Epidermal melanocyte (primary cell): ENCODE data around the gene CTPS1.

Experiments used
- DNase-seq: peaks from one replicate; pipeline ENCODE4 v3.0.0; 2011; ENCODE audit warnings: low spot score; ENCODE audit not compliant: insufficient read length

The CTPS1 gene

DNA sequence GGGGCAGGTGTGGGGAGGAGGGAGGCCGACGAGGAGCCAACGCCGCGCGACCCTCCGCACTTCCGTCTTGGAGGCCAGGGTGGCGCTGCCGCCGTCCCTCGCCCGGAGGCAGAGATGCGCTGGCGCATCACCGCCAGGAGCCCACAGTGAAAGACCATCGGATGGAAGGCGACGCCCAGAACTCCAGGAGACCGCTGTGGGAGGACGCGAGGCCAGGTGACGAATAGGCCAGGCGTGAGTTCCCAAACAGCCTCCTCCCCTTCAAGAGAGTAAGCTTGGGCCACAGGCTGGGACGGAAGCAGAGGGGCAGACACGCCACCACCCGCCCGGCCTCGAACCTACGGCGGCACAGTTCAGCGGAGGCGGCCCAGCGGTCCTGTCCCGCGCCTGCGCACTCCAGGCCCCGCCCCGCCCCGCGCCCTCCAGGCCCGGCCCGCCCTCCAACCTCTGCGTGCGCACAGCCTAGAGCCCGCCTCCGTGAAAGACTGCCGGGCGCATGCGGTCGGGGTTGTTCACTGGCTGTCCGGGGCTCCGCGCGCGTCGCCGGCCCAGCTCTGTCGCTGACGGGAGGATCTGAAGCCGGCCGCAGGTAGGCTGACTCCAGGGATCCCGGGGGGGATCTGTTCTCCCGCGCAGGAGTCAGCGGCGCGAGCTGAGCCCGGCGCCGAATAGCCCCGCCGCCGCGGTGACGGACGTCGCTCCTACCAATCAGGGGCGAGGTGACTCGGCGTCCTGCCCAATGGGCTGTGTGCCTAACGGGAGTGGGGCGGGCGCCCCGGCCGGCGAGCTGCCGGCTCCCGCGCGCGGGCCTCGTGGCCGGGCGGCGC is at the start of gene CTPS1:
Gene CTPS1, plus strand, starts transcription at position 456 of the 827 bp plus-strand sequence. CDS start 3,595 bp downstream, outside the sequence.
- peak; percentile 99 for DNase-seq

GRCh38 chr1:40930174-40930964 is 49.1 kb upstream of the CTPS1 start:
- DNase-seq: no peak

DNA sequence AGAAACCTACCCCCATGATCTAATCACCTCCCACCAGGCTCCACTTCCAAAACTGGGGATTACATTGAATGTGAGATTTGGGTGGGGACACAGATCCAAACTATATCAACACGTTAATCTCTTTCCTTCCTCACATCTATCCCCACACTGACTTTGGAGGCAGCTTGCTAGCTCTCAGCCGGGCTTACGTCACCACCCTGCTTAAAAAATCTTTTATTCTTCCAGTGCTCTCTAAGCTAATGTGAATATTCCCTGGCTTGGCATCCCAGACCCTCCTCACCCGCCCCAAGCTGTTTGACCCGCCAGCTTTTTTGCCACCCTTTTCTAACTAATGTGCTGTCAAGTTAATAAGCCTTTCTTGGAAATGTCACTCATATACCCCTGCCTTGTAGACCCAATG is 47.9 kb upstream of the CTPS1 start:
- no peak for DNase-seq

DNA sequence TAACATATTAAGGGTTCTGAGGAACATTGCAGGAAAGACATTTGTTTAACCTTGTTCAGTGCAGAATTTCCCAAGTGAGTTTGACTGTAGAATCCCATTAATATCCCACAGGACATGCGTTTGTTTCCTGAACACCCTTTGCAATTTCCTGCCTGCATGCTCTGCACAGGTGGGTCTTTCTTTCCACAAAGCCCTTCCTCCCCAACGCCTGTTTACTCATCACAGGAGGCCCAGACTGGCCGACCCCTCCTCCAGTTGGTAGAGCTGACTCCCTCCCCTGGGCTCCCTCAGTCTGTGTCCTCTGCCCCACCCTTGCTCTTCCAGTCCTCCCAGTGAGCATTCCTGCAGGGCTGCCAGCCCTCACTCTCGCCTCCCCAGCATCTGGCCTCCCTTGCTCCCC is 47.5 kb upstream of the CTPS1 start:
- no peak for DNase-seq

DNA sequence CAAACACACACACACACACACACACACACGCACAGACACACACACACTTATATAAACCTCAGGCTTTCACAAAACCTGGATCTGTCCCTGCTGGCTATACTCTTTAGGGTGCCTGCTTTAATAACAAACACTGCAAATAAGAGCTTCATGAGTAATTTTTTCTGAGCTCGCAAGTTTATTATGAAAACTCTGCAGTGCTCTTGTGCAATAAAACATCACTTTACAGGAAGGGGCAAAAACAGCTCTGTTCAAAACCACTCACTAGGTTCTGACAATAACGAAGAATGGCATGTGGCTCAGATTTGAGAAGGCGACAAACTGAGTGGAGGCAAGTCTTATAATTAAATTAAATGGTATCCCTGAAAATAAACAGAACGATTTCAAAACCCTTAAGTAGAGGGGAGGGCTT is 42.6 kb upstream of the CTPS1 start:
- no peak for DNase-seq

- DNase-seq: no peak
Observed at GRCh38 chr1:40938393-40938792, 41.1 kb upstream of the CTPS1 start.

GRCh38 chr1:40939320-40940059 is 40.0 kb upstream of the CTPS1 start:
- DNase-seq: peak; percentile 36

GRCh38 chr1:40944326-40944725 is 35.2 kb upstream of the CTPS1 start:
- DNase-seq: no peak

DNA sequence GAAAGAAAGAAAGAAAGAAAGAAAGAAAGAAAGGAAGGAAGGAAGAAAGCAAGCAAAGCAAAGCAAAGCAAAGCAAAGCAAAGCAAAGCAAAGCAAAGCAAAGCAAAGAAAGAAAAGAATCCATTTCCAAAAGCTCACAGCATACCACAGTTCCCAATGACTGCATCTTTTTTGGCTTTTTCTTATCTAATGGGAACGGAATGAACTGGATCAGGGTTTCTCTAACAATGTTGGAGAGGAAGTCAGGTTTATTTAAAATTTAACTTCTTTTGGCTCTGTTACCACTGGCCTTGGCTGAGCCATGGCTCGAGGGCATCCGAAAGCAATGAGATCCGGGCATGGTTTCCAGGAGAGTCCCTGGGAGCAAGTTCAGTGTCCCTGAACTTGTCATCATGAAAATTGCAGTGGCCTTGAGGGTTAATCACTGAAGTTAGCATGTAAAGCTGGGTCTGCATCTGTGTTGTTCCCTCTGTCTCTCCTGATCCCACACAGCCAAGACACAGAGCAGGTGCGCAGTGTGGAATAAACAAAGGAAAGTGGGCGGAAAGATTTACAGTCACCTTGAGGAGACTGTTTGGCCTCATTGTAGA is 34.6 kb upstream of the CTPS1 start:
- no peak for DNase-seq

DNA sequence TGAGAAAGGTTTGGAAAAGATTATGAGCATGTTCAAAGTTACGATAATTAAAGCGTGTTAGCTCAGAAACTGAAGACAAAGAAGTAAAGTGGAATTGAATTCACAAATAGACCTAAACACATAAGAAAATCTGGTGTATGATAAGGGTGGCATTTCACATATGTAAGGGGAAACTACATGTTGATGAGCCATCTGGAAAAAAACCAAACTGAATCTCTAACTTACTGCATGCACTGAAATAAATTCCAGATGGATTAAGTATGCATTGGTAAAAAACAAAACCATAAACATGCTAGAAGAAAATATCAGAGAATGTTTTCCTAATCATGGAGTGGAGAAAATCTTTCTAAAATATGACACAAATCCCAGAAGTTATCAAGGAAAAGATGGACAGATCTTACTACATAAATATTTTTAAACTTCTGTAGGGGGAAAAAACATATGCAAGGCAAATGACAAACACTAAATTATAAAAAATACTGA is 34.0 kb upstream of the CTPS1 start:
- no peak for DNase-seq

DNA sequence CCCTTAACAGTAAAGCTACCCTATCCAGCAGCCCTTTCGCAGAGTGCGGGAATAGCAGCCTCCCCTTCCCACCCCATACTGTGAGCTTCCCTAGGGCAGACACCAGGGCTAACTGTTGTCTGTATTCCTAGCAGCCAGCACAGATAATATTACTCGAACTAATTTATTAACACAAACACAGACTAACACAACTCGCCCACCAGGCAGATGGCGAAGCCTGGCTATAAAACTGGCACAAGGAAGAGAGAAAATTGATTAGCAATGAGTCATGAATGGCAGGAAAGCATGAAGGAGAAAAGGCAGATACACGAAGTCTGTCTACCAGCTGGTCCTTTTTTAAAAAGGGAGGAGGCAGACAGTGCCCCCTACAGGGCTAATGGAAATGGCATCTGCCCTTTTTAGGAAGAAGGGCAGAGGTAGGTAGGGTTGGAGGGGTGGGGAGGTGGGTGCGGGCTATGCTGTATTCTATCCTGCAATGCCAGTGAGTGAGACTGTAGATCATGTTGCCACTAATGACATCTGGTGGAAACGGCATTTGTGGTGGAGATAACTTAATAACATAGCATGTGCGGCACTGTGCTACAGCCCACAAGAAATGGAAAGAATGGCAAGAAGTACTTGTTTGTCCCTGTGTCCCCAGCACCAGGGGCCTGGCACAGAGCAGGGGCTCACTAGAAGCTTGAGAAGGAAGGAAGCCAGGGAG is 30.6 kb upstream of the CTPS1 start:
- peak; percentile 65 for DNase-seq

DNA sequence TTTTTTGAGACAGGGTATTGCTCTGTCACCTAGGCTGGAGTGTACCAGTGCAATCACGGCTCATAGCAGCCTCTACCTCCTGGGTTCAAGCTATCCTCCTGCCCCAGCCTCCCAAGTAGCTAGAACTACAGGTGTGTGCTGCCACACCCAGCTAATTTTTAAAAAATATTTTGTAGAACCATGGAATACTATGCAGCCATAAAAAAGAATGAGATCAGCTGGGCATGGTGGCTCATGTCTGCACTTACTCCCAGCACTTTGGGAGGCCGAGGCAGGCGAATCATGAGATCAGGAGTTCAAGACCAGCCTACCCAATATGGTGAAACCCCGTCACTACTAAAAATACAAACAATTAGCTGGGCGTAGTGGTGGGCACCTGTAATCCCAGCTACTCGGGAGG is 29.9 kb upstream of the CTPS1 start:
- no peak for DNase-seq

GRCh38 chr1:40951943-40952743 is 27.4 kb upstream of the CTPS1 start:
- DNase-seq: peak; percentile 49

- DNase-seq: no peak
Observed at GRCh38 chr1:40952744-40953315, 26.7 kb upstream of the CTPS1 start.

GRCh38 chr1:40954626-40955025 is 24.9 kb upstream of the CTPS1 start:
- no peak for DNase-seq

- DNase-seq: no peak
Observed at GRCh38 chr1:40955266-40955665, 24.2 kb upstream of the CTPS1 start.

GRCh38 chr1:40956407-40956806 is 23.1 kb upstream of the CTPS1 start:
- no peak for DNase-seq

GRCh38 chr1:40958210-40958609 is 21.3 kb upstream of the CTPS1 start:
- no peak for DNase-seq

GRCh38 chr1:40965531-40965930 is 14.0 kb upstream of the CTPS1 start:
- DNase-seq: no peak

GRCh38 chr1:40966417-40966816 is 13.1 kb upstream of the CTPS1 start:
- DNase-seq: no peak
